ENCODE measurements around the gene COX20.

The COX20 gene

DNA sequence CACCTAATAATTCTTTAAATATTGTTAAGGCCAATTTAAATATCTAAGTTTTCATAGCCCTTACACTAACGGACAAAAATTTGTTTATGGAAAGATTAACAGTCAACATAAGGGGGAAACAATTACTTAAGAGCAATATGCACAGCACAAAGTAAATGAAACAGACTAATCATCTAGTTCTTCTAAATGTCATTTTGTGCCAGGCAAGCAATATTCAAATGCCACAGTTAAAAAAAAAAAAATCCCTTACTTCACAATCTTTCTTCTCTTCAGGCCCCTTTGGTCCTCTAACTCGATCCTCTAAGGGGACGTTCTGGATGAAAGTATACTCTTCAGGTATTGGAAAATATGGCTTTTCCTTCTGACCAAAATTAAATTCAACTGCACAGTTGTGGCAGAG, 22.3 kb downstream of the COX20 start:
- Mint-ChIP-seq H3K9me3 (no peaks in the 10 kb centered on the region), H3K36me3 (peaks cover 60% of the 10 kb centered on the region), H3K27me3 (no peaks in the 10 kb centered on the region), H3K4me3 (peak overlapping the region; percentile 78), H3K4me1 (peaks cover 82% of the 10 kb centered on the region), H3K27ac (peak overlapping the region; percentile 68)

DNA sequence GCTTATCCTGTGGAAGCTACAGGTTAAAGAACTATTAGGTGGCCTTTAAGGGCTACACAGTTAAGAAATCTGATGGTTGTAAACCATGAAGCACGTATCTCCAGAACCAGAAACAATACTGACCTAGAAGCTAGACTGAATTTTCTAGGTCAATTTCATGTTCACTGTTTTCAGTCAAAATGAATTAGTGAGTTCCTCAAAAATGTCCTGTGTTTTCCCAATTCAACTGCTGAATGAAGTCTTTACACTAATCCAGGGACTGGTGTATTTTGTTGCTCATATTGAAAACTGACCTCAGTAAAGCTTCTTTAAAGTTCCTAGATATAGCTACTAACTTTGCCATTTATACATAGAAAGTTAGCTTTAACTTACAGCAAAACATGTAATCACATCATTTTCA, 22.9 kb downstream of the COX20 start:
- no peaks in the 10 kb centered on the region for H3K9me3 Mint-ChIP-seq
- H3K36me3 Mint-ChIP-seq, result peaks cover 61% of the 10 kb centered on the region
- H3K4me1 Mint-ChIP-seq, result peaks cover 80% of the 10 kb centered on the region
- no peaks in the 10 kb centered on the region for H3K27me3 Mint-ChIP-seq
- peak overlapping the region; percentile 67 for H3K27ac Mint-ChIP-seq
- peak overlapping the region; percentile 78 for H3K4me3 Mint-ChIP-seq

DNA sequence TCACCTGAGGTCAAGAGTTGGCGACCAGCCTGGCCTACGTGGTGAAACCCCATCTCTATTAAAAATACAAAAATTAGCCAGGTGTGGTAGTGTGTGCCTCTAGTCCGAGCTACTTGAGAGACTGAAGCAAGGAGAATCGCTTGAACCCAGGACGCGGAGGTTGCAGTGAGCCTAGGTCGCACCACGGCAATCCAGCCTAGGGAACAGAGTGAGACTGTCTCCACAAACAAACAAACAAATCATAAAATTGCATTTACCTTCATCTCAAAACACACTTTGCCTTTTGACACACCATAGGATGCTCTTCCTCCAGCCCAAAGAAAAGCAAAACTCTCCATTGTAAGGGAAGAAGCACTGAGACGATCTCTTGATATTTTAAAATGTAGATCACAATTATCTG, 24.6 kb downstream of the COX20 start:
- Mint-ChIP-seq H3K4me1 (peaks cover 65% of the 10 kb centered on the region), H3K27ac (peak overlapping the region; percentile 23), H3K4me3 (peak overlapping the region; percentile 98), H3K27me3 (no peaks in the 10 kb centered on the region), H3K36me3 (peaks cover 52% of the 10 kb centered on the region), H3K9me3 (no peaks in the 10 kb centered on the region)

DNA sequence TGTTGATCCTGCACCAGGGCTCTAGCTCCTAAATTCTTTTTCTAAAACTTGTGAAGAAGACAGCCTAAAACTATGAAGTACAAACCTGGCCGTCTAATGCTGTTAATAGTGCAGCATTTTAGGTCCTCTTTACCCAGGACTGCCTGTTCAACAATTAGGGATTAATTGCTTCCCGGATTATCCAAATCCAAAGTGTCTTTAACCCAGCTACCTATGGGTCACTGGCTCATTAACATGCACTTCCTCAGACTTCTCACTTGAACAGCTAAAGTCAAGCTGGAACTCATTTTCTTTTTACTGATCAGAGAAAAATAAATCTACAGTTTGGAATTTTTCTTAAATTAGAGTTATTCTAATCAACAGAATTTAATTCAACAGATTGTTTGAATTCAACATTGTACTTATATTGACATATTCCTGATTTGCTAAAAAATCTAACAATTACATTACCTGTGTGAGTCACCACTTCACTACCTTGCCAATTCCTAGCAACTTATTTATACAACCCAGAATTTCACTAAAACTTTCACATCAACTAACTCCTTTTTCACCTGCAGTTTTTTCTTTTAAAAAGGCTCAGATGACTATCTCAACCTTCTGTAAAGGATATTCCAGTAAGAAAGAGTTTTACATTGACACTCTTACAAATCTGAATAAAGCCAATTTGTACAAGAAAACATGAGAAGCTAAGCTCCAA, 25.6 kb downstream of the COX20 start:
- peak overlapping the region; percentile 92 for H3K27ac Mint-ChIP-seq
- H3K4me3 Mint-ChIP-seq, result peak overlapping the region; percentile 98
- peaks cover 65% of the 10 kb centered on the region for H3K4me1 Mint-ChIP-seq
- peaks cover 44% of the 10 kb centered on the region for H3K36me3 Mint-ChIP-seq
- H3K27me3 Mint-ChIP-seq, result no peaks in the 10 kb centered on the region
- no peaks in the 10 kb centered on the region for H3K9me3 Mint-ChIP-seq

DNA sequence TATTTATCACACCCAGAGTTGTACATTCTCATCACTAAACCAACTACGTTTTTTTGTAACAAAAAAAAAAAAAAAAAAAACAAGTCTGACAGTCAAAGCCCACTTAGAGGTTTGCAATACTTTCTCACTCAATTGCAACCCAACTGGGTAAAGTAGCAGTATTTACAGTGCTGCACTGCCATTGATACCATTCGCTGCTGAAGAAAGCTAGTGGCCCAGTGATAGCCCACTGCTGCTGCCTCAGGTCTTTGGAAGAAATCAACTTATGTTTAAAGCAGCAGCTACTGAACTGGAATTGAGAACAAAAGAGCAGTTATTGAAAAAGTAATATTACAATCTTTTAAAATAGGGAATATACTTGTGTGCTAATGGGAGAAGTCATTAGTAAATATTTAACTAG, 26.2 kb downstream of the COX20 start:
- peaks cover 39% of the 10 kb centered on the region for H3K36me3 Mint-ChIP-seq
- no peaks in the 10 kb centered on the region for H3K27me3 Mint-ChIP-seq
- peak overlapping the region; percentile 92 for H3K27ac Mint-ChIP-seq
- H3K9me3 Mint-ChIP-seq, result no peaks in the 10 kb centered on the region
- H3K4me3 Mint-ChIP-seq, result peak overlapping the region; percentile 98
- peaks cover 65% of the 10 kb centered on the region for H3K4me1 Mint-ChIP-seq

DNA sequence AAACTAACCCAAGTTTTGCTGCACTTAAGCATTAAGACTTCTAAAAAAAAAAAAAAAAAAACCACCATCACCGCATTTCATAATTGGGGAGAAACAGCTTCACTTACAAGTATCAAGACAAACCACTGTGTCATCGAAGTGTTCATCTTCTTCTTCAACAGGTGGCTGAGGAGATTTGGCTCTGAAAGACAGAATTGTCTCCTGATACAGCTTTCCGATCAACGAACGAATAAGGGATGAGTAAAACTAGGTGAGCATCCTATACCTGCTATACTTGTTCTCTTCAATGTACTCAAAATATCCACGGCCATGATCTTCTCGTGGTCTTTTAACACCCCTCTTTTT, 26.9 kb downstream of the COX20 start:
- peak overlapping the region; percentile 98 for H3K4me3 Mint-ChIP-seq
- peaks cover 35% of the 10 kb centered on the region for H3K36me3 Mint-ChIP-seq
- peak overlapping the region; percentile 99 for H3K27ac Mint-ChIP-seq
- H3K4me1 Mint-ChIP-seq, result peaks cover 63% of the 10 kb centered on the region
- no peaks in the 10 kb centered on the region for H3K9me3 Mint-ChIP-seq
- H3K27me3 Mint-ChIP-seq, result no peaks in the 10 kb centered on the region

DNA sequence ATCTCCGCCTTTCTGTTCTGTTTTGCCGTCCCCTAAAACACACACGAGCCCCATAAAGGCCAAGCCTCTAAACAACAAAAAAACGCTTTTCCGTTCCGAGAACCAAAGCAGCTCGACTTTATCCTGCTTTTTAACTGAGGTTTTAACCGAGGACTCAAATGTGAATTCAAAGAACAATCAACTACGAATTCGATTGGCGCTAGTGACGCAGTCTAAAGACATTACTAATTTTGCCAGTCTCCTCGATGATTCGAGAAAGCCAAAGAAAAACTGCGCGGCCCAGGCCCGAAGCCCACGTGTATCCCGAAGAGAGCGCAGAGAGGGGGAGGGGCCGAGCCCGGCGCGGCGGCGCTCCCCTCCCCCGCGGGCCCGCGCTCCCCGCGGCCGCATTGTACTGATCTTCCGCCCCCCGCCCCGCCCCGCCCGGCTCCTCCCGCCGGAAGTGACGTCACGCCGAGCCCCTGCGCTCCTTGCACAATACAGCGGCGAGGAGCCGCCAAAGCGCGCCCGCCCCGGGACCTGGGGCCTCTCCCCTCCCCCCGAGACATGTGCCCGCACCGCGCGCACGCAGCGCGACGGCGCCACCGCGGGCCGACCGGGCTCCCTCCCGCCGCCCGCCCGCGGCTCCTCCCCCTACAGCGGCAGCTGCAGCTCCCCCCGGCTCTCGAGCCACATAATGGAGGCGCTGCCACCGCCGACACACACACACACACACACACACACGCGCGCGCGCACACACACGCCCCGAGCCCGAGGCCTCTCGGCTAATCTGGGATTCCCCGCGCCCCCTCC, 27.4 kb downstream of the COX20 start:
- peaks cover 57% of the 10 kb centered on the region for H3K4me1 Mint-ChIP-seq
- H3K27ac Mint-ChIP-seq, result peak overlapping the region; percentile 99
- peak overlapping the region; percentile 98 for H3K4me3 Mint-ChIP-seq
- H3K9me3 Mint-ChIP-seq, result no peaks in the 10 kb centered on the region
- peaks cover 30% of the 10 kb centered on the region for H3K36me3 Mint-ChIP-seq
- no peaks in the 10 kb centered on the region for H3K27me3 Mint-ChIP-seq

DNA sequence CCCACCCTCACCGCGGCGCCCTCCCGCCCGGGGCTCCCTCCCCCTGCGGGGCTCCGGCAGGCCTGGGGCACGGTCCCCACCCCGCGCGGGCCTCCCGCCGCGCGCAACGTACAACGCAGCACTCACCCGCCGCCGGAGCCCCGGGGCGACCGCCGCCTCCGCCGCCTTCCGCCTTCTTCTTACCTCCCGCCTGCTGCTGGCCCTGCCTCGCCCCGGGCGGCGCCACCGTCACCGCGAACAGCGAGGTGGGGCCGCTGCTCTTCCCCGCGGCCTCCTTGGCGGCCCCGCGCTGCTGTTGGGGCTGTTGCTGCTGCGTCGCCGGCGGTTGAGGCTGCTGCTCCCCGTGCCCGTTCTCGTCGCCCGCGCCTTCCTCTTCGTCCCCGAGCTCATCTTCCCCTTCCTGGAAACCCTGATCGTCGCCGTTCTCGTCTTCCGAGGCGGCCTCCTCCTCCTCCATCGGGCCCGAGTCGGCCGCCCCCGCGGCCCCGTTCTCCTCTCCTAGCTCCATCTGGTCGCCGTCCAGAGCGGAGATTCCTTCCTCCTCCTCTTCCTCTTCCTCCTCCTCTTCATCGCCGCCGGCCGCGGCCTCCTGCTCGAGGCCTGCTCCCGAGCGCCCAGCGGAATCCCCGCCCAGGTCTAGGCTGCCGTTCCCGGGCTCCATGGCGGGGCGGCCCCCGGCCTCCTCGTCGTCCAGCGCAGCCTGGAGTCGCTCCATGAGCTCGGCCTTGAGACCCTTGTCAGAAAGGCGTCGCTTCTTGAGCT, 28.2 kb downstream of the COX20 start:
- Mint-ChIP-seq H3K27me3 (no peaks in the 10 kb centered on the region), H3K9me3 (no peaks in the 10 kb centered on the region), H3K27ac (peak overlapping the region; percentile 98), H3K36me3 (peaks cover 27% of the 10 kb centered on the region), H3K4me1 (peaks cover 50% of the 10 kb centered on the region), H3K4me3 (peak overlapping the region; percentile 92)

DNA sequence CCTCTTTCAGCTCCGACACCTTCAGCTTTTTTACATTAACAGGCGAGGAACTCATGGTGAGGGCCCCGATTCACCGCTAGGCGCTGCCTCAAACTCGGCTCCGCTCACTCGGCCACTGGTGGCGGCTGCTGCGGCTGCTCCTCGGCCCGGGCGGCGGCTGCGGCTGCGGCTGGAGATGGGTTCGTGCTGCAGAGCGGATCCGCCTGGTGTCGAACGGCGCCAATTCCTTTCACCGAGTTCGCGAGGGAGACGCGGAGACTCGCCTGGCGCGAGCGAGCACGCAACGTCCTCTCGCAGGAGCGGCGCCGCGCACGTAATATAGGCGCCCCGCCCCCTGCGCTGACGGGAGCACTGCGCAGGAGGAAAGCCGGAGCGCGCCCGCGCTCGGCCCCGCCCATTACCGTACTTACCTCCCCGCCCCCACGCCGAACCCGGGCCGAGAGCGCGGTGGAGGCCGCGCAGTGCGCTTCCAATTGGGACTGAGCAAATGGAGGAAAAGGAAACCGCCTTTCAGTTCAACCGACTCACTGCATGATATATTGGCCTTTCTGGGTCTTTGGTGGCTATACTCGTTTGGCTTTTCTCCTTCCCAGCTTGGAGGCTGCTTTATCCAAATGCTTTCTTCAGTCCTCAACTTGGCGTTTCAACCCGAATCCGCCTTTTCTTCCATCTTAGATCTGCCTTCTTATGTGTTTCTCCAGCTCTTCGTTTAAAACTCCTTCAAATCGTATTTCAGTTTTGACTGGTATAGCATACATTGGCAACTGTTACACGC, 29.0 kb downstream of the COX20 start, which contains the start of gene HNRNPU:
Gene HNRNPU (minus strand): TSS at position 291 of the 775 bp plus-strand sequence. CDS start 236 bp downstream, at position 55.
- Mint-ChIP-seq H3K36me3 (peaks cover 23% of the 10 kb centered on the region), H3K4me3 (peak within 1 kb of the TSS; percentile 92), H3K4me1 (peaks cover 42% of the 10 kb centered on the region), H3K9me3 (no peaks in the 10 kb centered on the region), H3K27ac (peak within 1 kb of the TSS; percentile 98), H3K27me3 (no peaks in the 10 kb centered on the region)

DNA sequence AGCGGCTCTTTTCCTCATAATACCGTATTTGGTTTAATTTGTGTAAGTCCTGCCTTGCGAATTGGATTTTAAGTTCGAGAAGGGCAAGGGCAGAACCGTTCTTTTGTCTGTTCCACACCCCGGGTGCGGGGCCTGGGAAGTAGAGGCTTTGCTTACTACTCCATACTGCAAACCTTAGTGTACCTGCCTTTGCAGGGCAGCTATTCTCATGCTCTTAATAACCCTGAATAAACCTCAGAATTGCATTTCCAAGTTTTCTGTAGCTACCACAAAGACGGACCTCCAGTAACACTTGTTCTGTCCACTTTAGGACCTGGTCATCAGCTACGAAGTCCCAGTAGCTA, 29.5 kb downstream of the COX20 start:
- no peaks in the 10 kb centered on the region for H3K9me3 Mint-ChIP-seq
- H3K4me1 Mint-ChIP-seq, result peaks cover 36% of the 10 kb centered on the region
- H3K27ac Mint-ChIP-seq, result peak overlapping the region; percentile 98
- peak overlapping the region; percentile 92 for H3K4me3 Mint-ChIP-seq
- no peaks in the 10 kb centered on the region for H3K27me3 Mint-ChIP-seq
- peaks cover 23% of the 10 kb centered on the region for H3K36me3 Mint-ChIP-seq

DNA sequence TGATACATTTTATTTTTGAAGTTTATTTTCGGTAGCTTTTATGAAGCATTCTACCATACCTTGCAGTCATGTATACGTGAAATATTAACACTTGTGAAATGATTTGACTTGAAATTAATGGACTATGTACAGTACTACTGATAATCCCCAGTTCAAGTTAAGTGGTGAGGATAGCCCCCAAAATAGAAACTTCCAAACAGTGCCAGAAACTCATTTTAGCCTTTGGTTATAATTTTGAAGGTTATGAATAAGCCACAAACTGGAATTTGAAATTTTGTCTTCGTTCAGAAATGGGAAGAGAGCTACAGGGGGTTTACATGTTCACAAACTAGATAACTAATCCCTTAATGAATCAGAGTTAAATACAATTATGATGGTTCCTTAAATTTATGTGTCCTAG, 30.4 kb downstream of the COX20 start:
- Mint-ChIP-seq H3K36me3 (peaks cover 16% of the 10 kb centered on the region), H3K4me1 (peaks cover 31% of the 10 kb centered on the region), H3K27ac (no peak overlapping the region), H3K4me3 (peak overlapping the region; percentile 92), H3K27me3 (no peaks in the 10 kb centered on the region), H3K9me3 (no peaks in the 10 kb centered on the region)

DNA sequence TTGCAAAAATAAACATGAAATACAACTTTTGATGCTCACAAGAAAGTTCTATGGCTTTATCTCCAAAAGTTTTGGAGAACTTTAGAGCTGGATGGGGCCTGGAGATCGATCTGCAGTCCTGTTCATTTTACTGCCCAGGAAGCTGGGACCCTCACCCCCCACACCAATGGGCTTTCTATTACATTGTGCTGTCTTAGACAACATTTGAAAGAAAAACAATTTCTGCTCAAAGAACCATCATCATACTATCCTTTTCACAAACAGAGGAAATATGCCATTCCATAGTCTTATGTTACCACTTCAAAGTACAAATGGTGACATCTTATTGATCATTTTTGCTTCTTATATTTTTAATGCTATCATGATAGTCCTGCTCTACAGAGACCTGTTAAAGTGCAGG, 30.9 kb downstream of the COX20 start:
- Mint-ChIP-seq H3K36me3 (peaks cover 11% of the 10 kb centered on the region), H3K4me3 (no peak overlapping the region), H3K9me3 (no peaks in the 10 kb centered on the region), H3K27ac (peak overlapping the region; percentile 73), H3K27me3 (no peaks in the 10 kb centered on the region), H3K4me1 (peaks cover 26% of the 10 kb centered on the region)

DNA sequence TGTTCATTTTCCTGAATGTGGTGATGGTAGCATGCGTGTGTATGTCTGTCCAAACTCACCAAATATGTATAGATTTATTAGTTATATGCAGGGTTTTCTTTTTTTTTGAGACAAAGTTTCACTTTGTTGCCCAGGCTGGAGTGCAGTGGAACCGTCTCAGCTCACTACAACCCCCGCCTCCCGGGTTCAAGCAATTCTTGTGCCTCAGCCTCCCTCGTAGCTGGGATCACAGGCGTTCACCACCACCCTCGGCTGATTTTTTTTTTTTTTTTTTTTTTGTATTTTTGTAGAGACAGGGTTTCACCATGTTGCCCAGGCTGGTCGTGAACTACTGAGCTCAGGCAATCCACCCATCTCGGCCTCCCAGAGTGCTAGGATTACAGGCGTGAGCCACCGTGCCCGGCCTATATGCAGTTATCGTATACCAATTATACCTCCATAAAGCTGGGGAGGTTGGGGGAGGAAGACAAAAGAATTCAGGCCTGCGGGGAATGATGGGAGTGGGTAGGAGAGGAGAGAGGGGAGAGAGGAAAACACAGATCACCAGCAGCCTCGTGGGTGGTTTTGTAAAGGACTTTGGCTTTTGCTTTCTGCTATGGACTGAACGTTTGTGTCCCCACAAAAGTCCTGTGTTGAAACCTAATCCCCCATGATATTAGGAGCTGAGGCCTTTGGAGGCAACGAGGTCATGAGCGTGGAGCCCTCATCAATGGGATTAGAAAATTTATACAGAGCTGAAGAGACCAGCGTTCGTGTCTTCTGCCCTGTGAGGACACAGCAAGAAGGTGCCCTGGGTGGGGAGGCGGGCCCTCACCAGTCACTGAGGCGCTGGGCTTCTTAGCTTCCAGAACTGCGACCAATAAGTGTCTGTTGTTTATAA, 33.3 kb downstream of the COX20 start:
- Mint-ChIP-seq H3K36me3 (no peaks in the 10 kb centered on the region), H3K4me1 (peaks cover 23% of the 10 kb centered on the region), H3K9me3 (no peaks in the 10 kb centered on the region), H3K4me3 (no peak overlapping the region), H3K27me3 (no peaks in the 10 kb centered on the region), H3K27ac (no peak overlapping the region)

DNA sequence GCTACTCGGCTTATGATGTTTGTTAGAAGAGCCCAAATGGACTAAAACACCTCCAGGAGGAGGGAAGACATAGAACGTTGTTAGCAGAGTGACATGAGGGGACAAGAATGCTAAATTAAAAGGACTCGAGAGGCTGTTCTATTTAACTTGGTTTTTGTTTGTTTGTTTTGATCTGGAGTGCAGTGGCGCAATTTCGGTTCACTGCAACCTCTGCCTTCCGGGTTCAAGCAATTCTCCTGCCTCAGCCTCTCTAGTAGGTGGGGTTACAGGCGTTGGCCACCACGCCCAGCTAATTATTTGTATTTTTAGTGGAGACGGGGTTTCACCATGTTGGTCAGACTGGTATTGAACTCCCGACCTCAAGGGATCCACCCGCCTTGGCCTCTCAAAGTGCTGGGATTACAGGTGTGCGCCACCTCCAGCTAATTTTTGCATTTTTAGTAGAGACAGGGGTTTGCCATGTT, 33.9 kb downstream of the COX20 start:
- no peaks in the 10 kb centered on the region for H3K36me3 Mint-ChIP-seq
- H3K27ac Mint-ChIP-seq, result peak overlapping the region; percentile 23
- no peak overlapping the region for H3K4me3 Mint-ChIP-seq
- H3K9me3 Mint-ChIP-seq, result no peaks in the 10 kb centered on the region
- H3K27me3 Mint-ChIP-seq, result no peaks in the 10 kb centered on the region
- H3K4me1 Mint-ChIP-seq, result peaks cover 23% of the 10 kb centered on the region
